K562 (cell line): ENCODE results near the gene PTOV1. TPM values are rescaled to one million over a fixed set of nuclear protein-coding genes. Genes with fewer than 3 reads are reported as not detected.

Experiments
- AFF4 ChIP-seq: sonication (generic); formaldehyde crosslinking; IDR thresholded peaks from 2 replicates; pipeline ENCODE4 v1.8.0; 2023; ENCODE audit warnings: mild to moderate bottlenecking, missing genetic modification reagents
- CHAMP1 ChIP-seq: fragments of 450-650 bp; IDR thresholded peaks from 2 replicates; pipeline ENCODE4 v1.6.1; 2016; ENCODE audit warnings: mild to moderate bottlenecking
- CHD4 ChIP-seq: fragments of 200-600 bp; sonication (generic); IDR thresholded peaks from 3 replicates; pipeline ENCODE4 v1.6.1; 2012; ENCODE audit warnings: low read depth, mild to moderate bottlenecking, mixed read lengths, low read length, inconsistent platforms; ENCODE audit not compliant: insufficient read depth, insufficient replicate concordance, poor library complexity, severe bottlenecking
- CSDE1 ChIP-seq, 2 experiments: fragments of 450-650 bp; IDR thresholded peaks; 2 replicates each; pipeline ENCODE4 v1.6.1; 2016; ENCODE audit warnings: mild to moderate bottlenecking in 1 of 2
- E2F8 ChIP-seq: fragments of 450-650 bp; IDR thresholded peaks from 2 replicates; pipeline ENCODE4 v1.7.1; 2018; ENCODE audit warnings: mild to moderate bottlenecking, low read depth; ENCODE audit not compliant: partially characterized antibody
- GTF2A2 ChIP-seq: IDR thresholded peaks from 2 replicates; pipeline ENCODE4 v1.6.1; 2016; ENCODE audit warnings: mild to moderate bottlenecking, missing genetic modification characterization, missing compliant biosample characterization
- HBP1 ChIP-seq: fragments of 450-650 bp; formaldehyde crosslinking; IDR thresholded peaks from 2 replicates; pipeline ENCODE4 v1.4.0; 2022; ENCODE audit warnings: missing genetic modification characterization
- HCFC1 ChIP-seq: IDR thresholded peaks from 2 replicates; pipeline ENCODE4 v1.6.1; 2012; ENCODE audit warnings: low read depth, low read length, improper control_type of control experiment
- HDAC6 ChIP-seq: IDR thresholded peaks from 2 replicates; pipeline ENCODE4 v1.6.1; 2012; ENCODE audit warnings: low read depth, mild to moderate bottlenecking, control low read depth, inconsistent platforms, low read length, moderate library complexity
- ILK ChIP-seq: fragments of 450-650 bp; IDR thresholded peaks from 2 replicates; pipeline ENCODE4 v1.6.1; 2016; ENCODE audit warnings: missing genetic modification characterization, low read depth, mild to moderate bottlenecking, missing compliant biosample characterization, moderate library complexity, borderline replicate concordance
- MCM5 ChIP-seq: fragments of 450-650 bp; IDR thresholded peaks from 2 replicates; pipeline ENCODE4 v1.6.1; 2016; ENCODE audit warnings: low read depth
- NFXL1 ChIP-seq: fragments of 450-650 bp; formaldehyde crosslinking; IDR thresholded peaks from 2 replicates; pipeline ENCODE4 v1.4.0; 2021; ENCODE audit warnings: mild to moderate bottlenecking
- RFX5 ChIP-seq: IDR thresholded peaks from 2 replicates; pipeline ENCODE4 v1.6.1; 2011; ENCODE audit warnings: low read depth, mild to moderate bottlenecking, improper control_type of control experiment, low read length
- SAP30 ChIP-seq: fragments of 200-600 bp; sonication (generic); IDR thresholded peaks from 2 replicates; pipeline ENCODE4 v1.6.1; 2012; ENCODE audit warnings: borderline replicate concordance, low read depth, mild to moderate bottlenecking, moderate library complexity, low read length, control low read depth, inconsistent platforms; ENCODE audit not compliant: insufficient read depth, poor library complexity, severe bottlenecking
- ZNF76 ChIP-seq: fragments of 250-450 bp; sonication (Bioruptor Pico); IDR thresholded peaks from 2 replicates; pipeline ENCODE4 v1.4.0; 2020; ENCODE audit warnings: mild to moderate bottlenecking, moderate library complexity, borderline replicate concordance
- ZZZ3 ChIP-seq: fragments of 450-650 bp; IDR thresholded peaks from 2 replicates; pipeline ENCODE4 v1.6.1; 2016; ENCODE audit warnings: antibody characterized with exemption, mild to moderate bottlenecking, moderate library complexity
- polyA plus RNA-seq, 8 experiments: library from polyadenylated mRNA; depleted of rRNA in 4 of 8; stranded (reverse) in 5 of 8; unstranded in 3 of 8; fragments of >200 nt; fragmentation: Nextera tagmentation in 2 of 8; fragmentation: Illumina TruSeq in 1 of 8; extraction: Ambion mirVana in 2 of 8; extraction: Trizol in 1 of 8; gene quantifications; 2 replicates each; pipeline versions ENCODE4 v1.2.1 to v1.2.3, GENCODE V29; 2011 to 2014; ENCODE audit warnings: inconsistent platforms in 1 of 8, missing spikeins in 1 of 8
- total RNA-seq, 7 experiments: library from RNA; depleted of rRNA in 6 of 7; stranded (reverse); fragments of >200 nt in 6 of 7; fragmentation: Illumina TruSeq in 2 of 7; extraction: Trizol in 2 of 7; gene quantifications; 2 replicates each; pipeline versions ENCODE4 v1.2.1 to v1.2.3, GENCODE V29; 2011 to 2021; ENCODE audit warnings: low replicate concordance in 1 of 7

The PTOV1 gene
- total and polyA plus RNA-seq, 9 of the 15 experiments (the other 6 are each of a cell fraction or from before 2014, with no cell fraction given), result 4.9 to 169 (median 43.5) TPM

GRCh38 chr19:49850487-49851342, at the start of gene PTOV1 (continued):
- TF ChIP-seq AFF4 (CRISPR knock-in tag) (peak; percentile 66), CHAMP1 (no peak), ZNF76 (CRISPR knock-in tag) (no peak), MCM5 (no peak), RFX5 (no peak), HBP1 (CRISPR knock-in tag) (no peak), E2F8 (peak; percentile 79), ILK (tag) (no peak), GTF2A2 (tag) (no peak), NFXL1 (CRISPR knock-in tag) (no peak), HDAC6 (no peak), ZZZ3 (no peak), CHD4 (no peak), SAP30 (no peak), HCFC1 (peak; percentile 92), CSDE1 (IDR thresholded peaks at IDR 0.05) (no peak)
